GM12874 (cell line): Measurements from ENCODE around the gene DLG1.

Experiments used
- TF ChIP-seq, protein P1 (sequence below): IDR thresholded peaks from 2 replicates; pipeline ENCODE4 v1.5.1; 2011; ENCODE audit warnings: low read depth, mild to moderate bottlenecking, control low read depth, low read length, moderate library complexity; ENCODE audit not compliant: insufficient read depth

Gene DLG1

GRCh38 chr3:197021729-197022404, 276.5 kb downstream of the DLG1 start:
- TF ChIP-seq, protein P1, sequence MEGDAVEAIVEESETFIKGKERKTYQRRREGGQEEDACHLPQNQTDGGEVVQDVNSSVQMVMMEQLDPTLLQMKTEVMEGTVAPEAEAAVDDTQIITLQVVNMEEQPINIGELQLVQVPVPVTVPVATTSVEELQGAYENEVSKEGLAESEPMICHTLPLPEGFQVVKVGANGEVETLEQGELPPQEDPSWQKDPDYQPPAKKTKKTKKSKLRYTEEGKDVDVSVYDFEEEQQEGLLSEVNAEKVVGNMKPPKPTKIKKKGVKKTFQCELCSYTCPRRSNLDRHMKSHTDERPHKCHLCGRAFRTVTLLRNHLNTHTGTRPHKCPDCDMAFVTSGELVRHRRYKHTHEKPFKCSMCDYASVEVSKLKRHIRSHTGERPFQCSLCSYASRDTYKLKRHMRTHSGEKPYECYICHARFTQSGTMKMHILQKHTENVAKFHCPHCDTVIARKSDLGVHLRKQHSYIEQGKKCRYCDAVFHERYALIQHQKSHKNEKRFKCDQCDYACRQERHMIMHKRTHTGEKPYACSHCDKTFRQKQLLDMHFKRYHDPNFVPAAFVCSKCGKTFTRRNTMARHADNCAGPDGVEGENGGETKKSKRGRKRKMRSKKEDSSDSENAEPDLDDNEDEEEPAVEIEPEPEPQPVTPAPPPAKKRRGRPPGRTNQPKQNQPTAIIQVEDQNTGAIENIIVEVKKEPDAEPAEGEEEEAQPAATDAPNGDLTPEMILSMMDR: no peak

DNA sequence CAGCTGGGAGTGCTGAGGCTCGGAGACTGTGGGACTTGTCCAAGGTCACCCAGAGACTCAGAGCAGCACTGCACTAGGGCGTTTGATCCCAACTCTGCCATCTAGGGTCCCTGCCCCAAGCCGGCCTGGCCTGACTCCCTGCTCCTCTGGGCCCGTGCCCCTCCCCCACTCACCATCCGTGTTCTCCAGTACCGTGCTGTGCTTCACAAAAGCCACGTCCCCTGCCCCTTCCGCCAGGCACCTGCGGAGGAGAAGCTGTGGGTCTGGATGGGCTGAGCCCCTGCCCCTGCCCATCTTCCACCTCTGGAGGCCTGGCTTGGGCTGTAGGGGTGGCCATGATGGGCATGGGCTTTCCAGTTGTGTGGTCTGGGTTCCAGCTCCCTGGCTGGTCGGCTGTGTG, 277.2 kb downstream of the DLG1 start:
- TF ChIP-seq, protein P1: no peak

- TF ChIP-seq, protein P1: no peak
Observed at GRCh38 chr3:197019535-197019934, 278.9 kb downstream of the DLG1 start.

GRCh38 chr3:197019021-197019420, 279.4 kb downstream of the DLG1 start:
- TF ChIP-seq, protein P1: no peak

- TF ChIP-seq, protein P1: no peak
Observed at GRCh38 chr3:197017003-197017402, 281.4 kb downstream of the DLG1 start.

GRCh38 chr3:197015790-197016736, 282.3 kb downstream of the DLG1 start:
- TF ChIP-seq, protein P1: no peak

- TF ChIP-seq, protein P1: no peak
Observed at GRCh38 chr3:197014942-197015575, 283.4 kb downstream of the DLG1 start.
